GM23248 (cell line): ENCODE measurements around the gene CDH1. TPM values are rescaled to one million over a fixed set of nuclear protein-coding genes. Genes with fewer than 3 reads are reported as not detected.

ENCODE experiments used
- DNase-seq: peaks from one replicate; pipeline ENCODE4 v3.0.0-alpha.2; 2015
- H2AFZ ChIP-seq: fragments of 200-600 bp; sonication (generic); 2 replicates; pipeline ENCODE4 v1.6.1; 2016; ENCODE audit warnings: antibody characterized with exemption
- H3F3A ChIP-seq: fragments of 200-600 bp; sonication (generic); 2 replicates; pipeline ENCODE4 v1.6.1; 2016; ENCODE audit warnings: mild to moderate bottlenecking, antibody characterized with exemption, mixed run types; ENCODE audit not compliant: insufficient read depth
- H3K27ac ChIP-seq: fragments of 200-600 bp; sonication (generic); 2 replicates; pipeline ENCODE4 v1.5.1; 2016; ENCODE audit warnings: mild to moderate bottlenecking
- H3K27me3 ChIP-seq: fragments of 200-600 bp; sonication (generic); replicated peaks from 2 replicates; pipeline ENCODE4 v1.6.1; 2016; ENCODE audit warnings: mild to moderate bottlenecking; ENCODE audit not compliant: insufficient read depth
- H3K36me3 ChIP-seq: fragments of 200-600 bp; sonication (generic); 2 replicates; pipeline ENCODE4 v1.6.1; 2016; ENCODE audit warnings: low read depth, mild to moderate bottlenecking
- H3K4me1 ChIP-seq: fragments of 200-600 bp; sonication (generic); 2 replicates; pipeline ENCODE4 v1.6.1; 2016; ENCODE audit warnings: mild to moderate bottlenecking; ENCODE audit not compliant: insufficient read depth
- H3K4me2 ChIP-seq: fragments of 200-600 bp; sonication (generic); one replicate; pipeline ENCODE4 v1.6.1; 2016; ENCODE audit warnings: mild to moderate bottlenecking; ENCODE audit not compliant: unreplicated experiment
- H3K4me3 ChIP-seq: fragments of 200-600 bp; sonication (generic); 2 replicates; pipeline ENCODE4 v1.5.1; 2016; ENCODE audit warnings: mild to moderate bottlenecking
- H3K79me2 ChIP-seq: fragments of 200-600 bp; sonication (generic); 2 replicates; pipeline ENCODE4 v1.6.1; 2016; ENCODE audit warnings: mild to moderate bottlenecking; ENCODE audit not compliant: insufficient read depth
- H3K9ac ChIP-seq: fragments of 200-600 bp; sonication (generic); 2 replicates; pipeline ENCODE4 v1.6.1; 2016; ENCODE audit warnings: mild to moderate bottlenecking
- H3K9me2 ChIP-seq: fragments of 200-600 bp; sonication (generic); 2 replicates; pipeline ENCODE4 v1.6.1; 2016; ENCODE audit warnings: mixed run types, mild to moderate bottlenecking, moderate library complexity; ENCODE audit not compliant: insufficient read depth
- H3K9me3 ChIP-seq: fragments of 200-600 bp; sonication (generic); one replicate; pipeline ENCODE4 v1.6.1; 2017; ENCODE audit warnings: low read depth
- H4K20me1 ChIP-seq: fragments of 200-600 bp; sonication (generic); 2 replicates; pipeline ENCODE4 v1.6.0; 2016; ENCODE audit not compliant: insufficient read depth
- EZH2 ChIP-seq: fragments of 200-600 bp; sonication (generic); IDR thresholded peaks from 2 replicates; pipeline ENCODE4 v1.6.1; 2018; ENCODE audit warnings: antibody characterized with exemption, mild to moderate bottlenecking; ENCODE audit not compliant: insufficient read depth, poor library complexity, severe bottlenecking
- EZH2phosphoT487 ChIP-seq: fragments of 200-600 bp; sonication (generic); IDR thresholded peaks from 2 replicates; pipeline ENCODE4 v1.6.1; 2018; ENCODE audit warnings: antibody characterized with exemption, moderate library complexity, mild to moderate bottlenecking, low read depth; ENCODE audit not compliant: insufficient read depth
- WGBS, 2 experiments: methylation state at CpG; one replicate each; pipeline ENCODE4 v1.1.6; 2015 to 2017; ENCODE audit warnings: low lambda C conversion rate in 2 of 2, low coverage in 1 of 2; ENCODE audit errors: missing lambda C conversion rate in 2 of 2; 5-methylcytosine and 5-hydroxymethylcytosine counted together
- in situ Hi-C: fragments of 300-500 bp; cut with MboI; formaldehyde crosslinking; loops from 2 replicates; pipeline ENCODE4 v1.15.0; 2020
- polyA plus RNA-seq: library from polyadenylated mRNA; unstranded; fragments of >200 nt; fragmentation: Nextera tagmentation; extraction: Ambion mirVana; gene quantifications from 2 replicates; pipeline ENCODE4 v1.2.1, GENCODE V29; 2016
- small RNA-seq: library from RNA; depleted of rRNA; stranded (forward); fragments of <200 nt; gene quantifications from one replicate; pipeline ENCODE3, GENCODE V24; 2014; ENCODE audit warnings: low read depth, low replicate concordance
- total RNA-seq: library from RNA; depleted of rRNA; stranded (reverse); fragments of >200 nt; shearing (Covaris generic); gene quantifications from 2 replicates; pipeline ENCODE4 v1.2.3, GENCODE V29; 2014; rRNA removed

CDH1 gene
- total and polyA plus RNA-seq, 2 experiments from 2014 or later, result 0.04 TPM; not detected in 1

GRCh38 chr16:68884401-68884800 is 147.3 kb downstream of the CDH1 start:
- Histone ChIP-seq H3K4me2 (no peak overlapping the region), H3K27me3 (no peaks in the 10 kb centered on the region), H3K36me3 (peaks cover 4% of the 10 kb centered on the region; the same call in 1 of the 2 replicates), H3K27ac (no peak overlapping the region), H3K9me2 (no peaks in the 10 kb centered on the region), H3K4me1 (no peaks in the 10 kb centered on the region), H4K20me1 (no peaks in the 10 kb centered on the region), H3K79me2 (no peaks in the 10 kb centered on the region), H2AFZ (no peak overlapping the region), H3K4me3 (no peak overlapping the region), H3F3A (no peaks in the 10 kb centered on the region), H3K9ac (no peak overlapping the region), H3K9me3 (no peaks in the 10 kb centered on the region)
- in situ Hi-C loops, result no loop called here
- WGBS, 2 experiments, result 94 to 100% methylated on average over 1 of the region's 1 CpG
- no peak for DNase-seq
- TF ChIP-seq EZH2phosphoT487, result no peak
- no peak for TF ChIP-seq EZH2

Small RNAs within 50 kb of the gene (small RNA-seq; reads per million reads assigned to genes)
- gene RNA5SP429, result not detected

Other genes starting within 250 kb of the CDH1 start
- 20.6 and 52.4 TPM in 2 replicates for gene ZFP90, start 198.0 kb upstream of the CDH1 start, total RNA-seq
- gene ZFP90, start 198.0 kb upstream of the CDH1 start, polyA plus RNA-seq, result 11.9 and 15.6 TPM in 2 replicates
- gene CDH3, start 92.0 kb upstream of the CDH1 start, total RNA-seq, result under 0.01 TPM in 1 of 2 replicates, not detected in the other
- 0.14 TPM in 1 of 2 replicates, not detected in the other for gene CDH3, start 92.0 kb upstream of the CDH1 start, polyA plus RNA-seq
- 12.8 and 17.6 TPM in 2 replicates for gene TANGO6, start 106.2 kb downstream of the CDH1 start, total RNA-seq
- gene TANGO6, start 106.2 kb downstream of the CDH1 start, polyA plus RNA-seq, result 7.0 and 7.8 TPM in 2 replicates